ENCODE measurements around the gene MARVELD1.
A peak's percentile ranks its signal among the peaks of the same experiment; 100 is the strongest.
"Not testable (repeated sequence)": the region's sequence is repeated elsewhere in the genome, so short reads cannot be mapped to it uniquely, and the experiment has no call there.

The MARVELD1 gene

GRCh38 chr10:97686962-97687784, 26.4 kb upstream of the MARVELD1 start, which contains the start of gene AVPI1:
Gene AVPI1, minus strand, starts transcription at chr10:97687241. Its CDS starts 7,336 bp downstream, at chr10:97679905.
- Mint-ChIP-seq H3K4me3 (peak within 1 kb of the TSS; percentile 86), H3K9me3 (no peaks in the 10 kb centered on the region), H3K36me3 (ENCODE audit: low read depth) (no peaks in the 10 kb centered on the region), H3K27ac (peak within 1 kb of the TSS; percentile 33), H3K27me3 (ENCODE audit: low read depth, poor library complexity) (peaks cover 10% of the 10 kb centered on the region), H3K4me1 (peaks cover 41% of the 10 kb centered on the region)
- DNase-seq: peak; percentile 98
- TF ChIP-seq CTCF (IDR thresholded peaks at IDR 0.05): no peak

DNA sequence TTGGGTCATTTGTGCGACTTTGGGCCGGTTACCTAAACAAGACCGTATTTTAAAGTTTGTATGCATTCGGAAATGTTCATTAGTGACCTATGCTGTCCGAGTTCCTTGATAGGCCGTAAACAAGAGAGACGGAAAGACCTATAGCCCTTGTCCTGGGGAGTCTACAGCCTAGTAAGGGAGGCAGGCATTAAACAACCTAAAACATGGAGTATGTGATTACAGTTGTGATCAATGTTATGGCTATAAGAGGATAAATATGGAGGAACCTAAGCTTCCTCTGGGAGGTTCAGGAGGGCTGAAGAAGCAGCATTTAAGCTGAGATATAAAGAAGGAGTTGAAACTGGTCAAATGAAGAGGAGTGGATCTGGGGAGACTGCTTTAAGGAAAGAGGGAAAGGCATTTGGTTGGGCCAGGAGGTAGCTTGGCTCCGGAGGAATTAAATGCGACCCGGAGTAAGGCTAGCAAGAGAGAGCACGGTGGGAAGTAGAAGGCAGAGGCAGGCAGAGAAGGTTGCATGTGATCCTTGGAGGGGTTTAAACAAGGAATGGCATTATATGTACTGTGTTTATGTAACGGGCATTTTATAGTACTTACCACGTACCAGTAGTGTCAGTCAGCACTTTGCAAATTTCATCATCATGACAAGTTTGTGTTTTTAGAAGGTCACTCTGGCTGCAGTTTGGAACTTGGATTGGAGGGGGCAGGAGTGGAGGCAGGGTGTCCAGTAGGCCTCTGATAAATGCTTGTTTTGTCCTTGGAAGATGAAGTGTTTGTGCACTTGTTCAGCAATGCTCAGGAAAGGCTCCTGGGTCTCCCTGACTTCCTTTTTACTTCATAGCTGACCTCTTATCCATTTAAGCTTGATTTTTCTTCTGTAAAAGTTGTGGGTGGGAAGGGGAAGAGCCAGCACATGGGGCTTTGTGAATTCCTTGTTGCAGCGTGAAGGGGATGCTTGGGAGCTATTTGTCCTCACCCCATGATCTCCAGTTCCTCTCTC, 25.4 kb upstream of the MARVELD1 start:
- Mint-ChIP-seq H3K9me3 (peaks cover 5% of the 10 kb centered on the region), H3K27me3 (ENCODE audit: low read depth, poor library complexity) (peaks cover 13% of the 10 kb centered on the region), H3K27ac (peak overlapping the region; percentile 33), H3K36me3 (ENCODE audit: low read depth) (no peaks in the 10 kb centered on the region), H3K4me1 (peaks cover 35% of the 10 kb centered on the region), H3K4me3 (peak overlapping the region; percentile 78)
- DNase-seq: no peak
- no peak for TF ChIP-seq CTCF (IDR thresholded peaks at IDR 0.05)

DNA sequence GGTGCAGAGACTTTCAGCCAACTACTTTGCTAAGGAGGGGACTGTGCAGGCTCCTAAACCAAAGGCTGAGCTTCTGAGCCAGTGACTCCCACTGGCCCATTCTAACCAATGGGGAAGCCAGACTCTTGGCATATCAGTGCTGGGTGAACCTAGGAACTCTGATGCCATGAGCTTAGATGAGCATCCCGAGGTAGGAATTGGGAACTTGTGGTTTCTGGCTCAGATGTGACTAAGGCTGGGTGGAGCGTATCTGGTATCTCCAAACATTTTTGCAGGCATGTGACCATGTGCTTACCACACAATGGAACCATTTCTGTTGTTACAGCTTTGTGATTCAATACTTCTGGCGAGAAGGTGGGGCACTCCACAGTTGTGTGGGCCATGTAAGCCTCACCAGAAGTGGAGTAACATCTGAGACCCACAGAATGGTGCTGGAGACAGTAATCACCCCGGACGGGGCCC, 23.9 kb upstream of the MARVELD1 start:
- H3K36me3 Mint-ChIP-seq (ENCODE audit: low read depth): no peaks in the 10 kb centered on the region
- no peak overlapping the region for H3K4me3 Mint-ChIP-seq
- peaks cover 14% of the 10 kb centered on the region for H3K9me3 Mint-ChIP-seq
- peaks cover 20% of the 10 kb centered on the region for H3K4me1 Mint-ChIP-seq
- TF ChIP-seq CTCF (IDR thresholded peaks at IDR 0.05): no peak
- DNase-seq: no peak
- peaks cover 14% of the 10 kb centered on the region for H3K27me3 Mint-ChIP-seq (ENCODE audit: low read depth, poor library complexity)
- no peak overlapping the region for H3K27ac Mint-ChIP-seq

GRCh38 chr10:97690133-97690532, 23.4 kb upstream of the MARVELD1 start:
- H3K4me3 Mint-ChIP-seq: no peak overlapping the region
- H3K27ac Mint-ChIP-seq: no peak overlapping the region
- peaks cover 15% of the 10 kb centered on the region for H3K4me1 Mint-ChIP-seq
- peaks cover 13% of the 10 kb centered on the region for H3K27me3 Mint-ChIP-seq (ENCODE audit: low read depth, poor library complexity)
- H3K9me3 Mint-ChIP-seq: peaks cover 14% of the 10 kb centered on the region
- TF ChIP-seq CTCF (IDR thresholded peaks at IDR 0.05): no peak
- no peaks in the 10 kb centered on the region for H3K36me3 Mint-ChIP-seq (ENCODE audit: low read depth)
- DNase-seq: no peak

GRCh38 chr10:97698072-97698655, 15.4 kb upstream of the MARVELD1 start:
- Mint-ChIP-seq H3K4me1 (peaks cover 18% of the 10 kb centered on the region), H3K27ac (peak overlapping the region; percentile 81), H3K27me3 (ENCODE audit: low read depth, poor library complexity) (peaks cover 23% of the 10 kb centered on the region)
- DNase-seq; H3K4me3 Mint-ChIP-seq; H3K36me3 Mint-ChIP-seq (ENCODE audit: low read depth); H3K9me3 Mint-ChIP-seq: not testable (repeated sequence)

Data from nephron progenitor cell (in vitro differentiated cells).